WTC11 (cell line): ENCODE data around the gene SHC3. TPM values are rescaled to one million over a fixed set of nuclear protein-coding genes. Genes with fewer than 3 reads are reported as not detected.

Experiments used
- ATAC-seq: fragments of 200-7000 bp; cut with Tn5 transposase; 2 replicates; pipeline ENCODE4 v1.10.0; 2021; ENCODE audit warnings: mild to moderate bottlenecking, moderate library complexity
- CTCF ChIA-PET: fragments of 300-600 bp; sonication (Branson Sonifier 250); formaldehyde crosslinking; loops from one replicate; lab custom pipeline; 2021; ENCODE audit warnings: antibody characterized with exemption; lab: Charles Lee
- POLR2A ChIA-PET: fragments of 350-600 bp; sonication (Branson Sonifier 250); formaldehyde crosslinking; loops from one replicate; lab custom pipeline; 2021; ENCODE audit warnings: antibody characterized with exemption; lab: Charles Lee
- DNase-seq: peaks from one replicate; pipeline ENCODE4 v3.0.0; 2021; ENCODE audit warnings: low spot score
- H3K27ac Mint-ChIP-seq: 2 replicates; pipeline ENCODE4 v1.8.0; 2021; ENCODE audit warnings: mixed read lengths
- H3K27me3 Mint-ChIP-seq: 2 replicates; pipeline ENCODE4 v1.8.0; 2021; ENCODE audit warnings: low read depth, mild to moderate bottlenecking, moderate library complexity, mixed read lengths
- H3K36me3 Mint-ChIP-seq: 2 replicates; pipeline ENCODE4 v1.8.0; 2021; ENCODE audit warnings: mixed read lengths
- H3K4me1 Mint-ChIP-seq: 2 replicates; pipeline ENCODE4 v1.8.0; 2022; ENCODE audit warnings: mixed read lengths
- H3K4me3 Mint-ChIP-seq: 2 replicates; pipeline ENCODE4 v1.8.0; 2021; ENCODE audit warnings: mild to moderate bottlenecking, moderate library complexity, mixed read lengths
- H3K9me3 Mint-ChIP-seq: 2 replicates; pipeline ENCODE4 v1.8.0; 2021; ENCODE audit warnings: mixed read lengths
- ATF1 ChIP-seq: sonication (generic); formaldehyde crosslinking; IDR thresholded peaks from 2 replicates; pipeline ENCODE4 v1.8.1; 2023; ENCODE audit warnings: mild to moderate bottlenecking, moderate library complexity, missing genetic modification reagents
- CREM ChIP-seq: sonication (generic); formaldehyde crosslinking; IDR thresholded peaks from 2 replicates; pipeline ENCODE4 v1.8.1; 2022; ENCODE audit warnings: mild to moderate bottlenecking, missing genetic modification reagents, moderate library complexity
- E2F5 ChIP-seq: sonication (generic); formaldehyde crosslinking; IDR thresholded peaks from 2 replicates; pipeline ENCODE4 v1.8.1; 2022; ENCODE audit warnings: mild to moderate bottlenecking, moderate library complexity, missing genetic modification reagents
- ERG ChIP-seq: fragments of 250-450 bp; sonication (Bioruptor Pico); IDR thresholded peaks from 2 replicates; pipeline ENCODE4 v1.8.0; 2021; ENCODE audit warnings: mild to moderate bottlenecking
- ESRRA ChIP-seq: sonication (generic); formaldehyde crosslinking; IDR thresholded peaks from 2 replicates; pipeline ENCODE4 v1.8.1; 2022; ENCODE audit warnings: mild to moderate bottlenecking, missing genetic modification reagents, borderline replicate concordance
- FOXJ3 ChIP-seq: sonication (generic); formaldehyde crosslinking; IDR thresholded peaks from 2 replicates; pipeline ENCODE4 v1.9.0; 2021; ENCODE audit warnings: missing genetic modification reagents, mild to moderate bottlenecking, borderline replicate concordance
- FOXP4 ChIP-seq: sonication (generic); formaldehyde crosslinking; IDR thresholded peaks from 2 replicates; pipeline ENCODE4 v1.8.0; 2022; ENCODE audit warnings: mild to moderate bottlenecking, missing genetic modification reagents
- IRF2 ChIP-seq: sonication (generic); formaldehyde crosslinking; IDR thresholded peaks from 2 replicates; pipeline ENCODE4 v1.8.0; 2022; ENCODE audit warnings: low read depth, missing genetic modification reagents, borderline replicate concordance
- MLX ChIP-seq: sonication (generic); formaldehyde crosslinking; IDR thresholded peaks from 2 replicates; pipeline ENCODE4 v1.8.1; 2023; ENCODE audit warnings: mild to moderate bottlenecking, missing genetic modification reagents, moderate library complexity
- MXD4 ChIP-seq: fragments of 250-450 bp; sonication (Bioruptor Pico); IDR thresholded peaks from 2 replicates; pipeline ENCODE4 v1.8.0; 2021; ENCODE audit warnings: mild to moderate bottlenecking, moderate library complexity, borderline replicate concordance
- NFATC4 ChIP-seq: fragments of 250-450 bp; sonication (Bioruptor Pico); IDR thresholded peaks from 2 replicates; pipeline ENCODE4 v1.9.0; 2021; ENCODE audit warnings: mild to moderate bottlenecking
- OVOL2 ChIP-seq: fragments of 250-450 bp; sonication (Bioruptor Pico); IDR thresholded peaks from 2 replicates; pipeline ENCODE4 v1.9.0; 2021; ENCODE audit warnings: mild to moderate bottlenecking, borderline replicate concordance
- SMAD4 ChIP-seq: sonication (generic); formaldehyde crosslinking; IDR thresholded peaks from 2 replicates; pipeline ENCODE4 v1.8.0; 2022; ENCODE audit warnings: mild to moderate bottlenecking, missing genetic modification reagents
- TEAD4 ChIP-seq: sonication (generic); formaldehyde crosslinking; IDR thresholded peaks from 2 replicates; pipeline ENCODE4 v1.8.0; 2022; ENCODE audit warnings: mild to moderate bottlenecking, missing genetic modification reagents
- USF1 ChIP-seq: sonication (generic); formaldehyde crosslinking; IDR thresholded peaks from 2 replicates; pipeline ENCODE4 v1.8.0; 2022; ENCODE audit warnings: mild to moderate bottlenecking, missing genetic modification reagents
- USF2 ChIP-seq: sonication (generic); formaldehyde crosslinking; IDR thresholded peaks from 2 replicates; pipeline ENCODE4 v1.8.1; 2023; ENCODE audit warnings: mild to moderate bottlenecking, missing genetic modification reagents, moderate library complexity
- ZNF138 ChIP-seq: sonication (generic); formaldehyde crosslinking; conservative IDR thresholded peaks from 2 replicates; pipeline ENCODE4 v1.8.1; 2022; ENCODE audit warnings: mild to moderate bottlenecking, moderate library complexity, missing genetic modification reagents
- ZNF232 ChIP-seq: sonication (generic); formaldehyde crosslinking; IDR thresholded peaks from 2 replicates; pipeline ENCODE4 v1.8.0; 2022; ENCODE audit warnings: mild to moderate bottlenecking, missing genetic modification reagents
- ZNF416 ChIP-seq: fragments of 250-450 bp; sonication (Bioruptor Pico); IDR thresholded peaks from 2 replicates; pipeline ENCODE4 v1.9.0; 2021; ENCODE audit warnings: mild to moderate bottlenecking, inconsistent platforms
- ZNF512 ChIP-seq: sonication (generic); formaldehyde crosslinking; IDR thresholded peaks from 2 replicates; pipeline ENCODE4 v1.8.1; 2022; ENCODE audit warnings: missing genetic modification reagents, borderline replicate concordance
- ZNF671 ChIP-seq: fragments of 250-450 bp; sonication (Bioruptor Pico); IDR thresholded peaks from 2 replicates; pipeline ENCODE4 v1.8.0; 2021; ENCODE audit warnings: mild to moderate bottlenecking
- total RNA-seq: library from RNA; stranded (reverse); gene quantifications from 3 replicates; pipeline ENCODE4 v1.2.3, GENCODE V29; 2021

Gene SHC3
- total RNA-seq, 1 experiment from 2014 or later = 4.9 TPM

- DNase-seq = no peak
- Mint-ChIP-seq H3K36me3 (no peaks in the 10 kb centered on the region), H3K27me3 (no peaks in the 10 kb centered on the region), H3K27ac (no peak overlapping the region), H3K9me3 (no peaks in the 10 kb centered on the region), H3K4me1 (peaks cover 16% of the 10 kb centered on the region), H3K4me3 (no peak overlapping the region)
- no peak for ATAC-seq
- no peak for TF ChIP-seq MLX (CRISPR knock-in tag)
- no peak for TF ChIP-seq ZNF416 (CRISPR knock-in tag)
- TF ChIP-seq ATF1 = no peak
- no peak for TF ChIP-seq USF2
- no peak for TF ChIP-seq ZNF232 (CRISPR knock-in tag)
- TF ChIP-seq CREM (CRISPR knock-in tag) = no peak
- no peak for TF ChIP-seq OVOL2 (CRISPR knock-in tag)
- CTCF ChIA-PET = interaction anchor here (1.9 kb wide), 1 partner anchor 19 kb away, joined by 5 read pairs; no protein-coding TSS in a partner anchor
- POLR2A ChIA-PET = no interaction called here
These were observed 209.8 kb downstream of the SHC3 start for GRCh38 chr9:88968799-88969198.

- H3K27me3 Mint-ChIP-seq = no peaks in the 10 kb centered on the region
- H3K4me1 Mint-ChIP-seq = peaks cover 25% of the 10 kb centered on the region
- ATAC-seq = no peak
- TF ChIP-seq MXD4 (CRISPR knock-in tag) (no peak), USF1 (CRISPR knock-in tag) (no peak), FOXP4 (CRISPR knock-in tag) (no peak), ZNF512 (CRISPR knock-in tag) (no peak), FOXJ3 (CRISPR knock-in tag) (no peak), ZNF671 (CRISPR knock-in tag) (no peak), NFATC4 (no peak), ERG (CRISPR knock-in tag) (no peak), TEAD4 (CRISPR knock-in tag) (no peak), E2F5 (CRISPR knock-in tag) (no peak), IRF2 (CRISPR knock-in tag) (no peak), ZNF138 (no peak), ESRRA (CRISPR knock-in tag) (no peak), SMAD4 (no peak)
- no peak overlapping the region for H3K27ac Mint-ChIP-seq
- no peaks in the 10 kb centered on the region for H3K36me3 Mint-ChIP-seq
- no peak for DNase-seq
- no peaks in the 10 kb centered on the region for H3K9me3 Mint-ChIP-seq
- CTCF ChIA-PET = no interaction called here
- no peak overlapping the region for H3K4me3 Mint-ChIP-seq
- POLR2A ChIA-PET = no interaction called here
These were observed 211.5 kb downstream of the SHC3 start for GRCh38 chr9:88966894-88967676.
